GM21526 (cell line): Measurements from ENCODE around the gene TIGD3.

Experiments used
- ATAC-seq: cut with Tn5 transposase; IDR thresholded peaks from one replicate; pipeline ENCODE4 v1.9.1; 2021; ENCODE audit warnings: moderate library complexity; ENCODE audit not compliant: unreplicated experiment, low FRiP score

Gene TIGD3

GRCh38 chr11:65388731-65389130, 34.2 kb downstream of the TIGD3 start:
- ATAC-seq, result no peak

GRCh38 chr11:65389294-65389980, 34.9 kb downstream of the TIGD3 start:
- ATAC-seq, result no peak

GRCh38 chr11:65390099-65390941, 35.8 kb downstream of the TIGD3 start:
- no peak for ATAC-seq

- ATAC-seq, result no peak
These were observed 36.4 kb downstream of the TIGD3 start for GRCh38 chr11:65390996-65391395.

- no peak for ATAC-seq
These were observed 37.8 kb downstream of the TIGD3 start for GRCh38 chr11:65392186-65392829.

- ATAC-seq, result no peak
These were observed 38.3 kb downstream of the TIGD3 start for GRCh38 chr11:65392899-65393298.

- no peak for ATAC-seq
These were observed 39.0 kb downstream of the TIGD3 start for GRCh38 chr11:65393513-65394079.

GRCh38 chr11:65394125-65394536, 39.6 kb downstream of the TIGD3 start:
- ATAC-seq, result no peak

- ATAC-seq, result no peak
These were observed 41.5 kb downstream of the TIGD3 start for GRCh38 chr11:65395961-65396530.

GRCh38 chr11:65396769-65397745, 42.5 kb downstream of the TIGD3 start:
- no peak for ATAC-seq

GRCh38 chr11:65398362-65398910, 43.9 kb downstream of the TIGD3 start:
- ATAC-seq, result no peak

- no peak for ATAC-seq
These were observed 44.7 kb downstream of the TIGD3 start for GRCh38 chr11:65399249-65399648.

GRCh38 chr11:65399845-65400244, 45.3 kb downstream of the TIGD3 start:
- ATAC-seq, result no peak

GRCh38 chr11:65400307-65401072, 45.9 kb downstream of the TIGD3 start:
- no peak for ATAC-seq

GRCh38 chr11:65401073-65401802, 46.7 kb downstream of the TIGD3 start:
- no peak for ATAC-seq

GRCh38 chr11:65401803-65402248, 47.3 kb downstream of the TIGD3 start:
- no peak for ATAC-seq

GRCh38 chr11:65402790-65403189, 48.2 kb downstream of the TIGD3 start:
- no peak for ATAC-seq

GRCh38 chr11:65403607-65404121, 49.1 kb downstream of the TIGD3 start:
- ATAC-seq, result no peak
